ENCODE measurements around the gene SHC3. TPM values are rescaled to one million over a fixed set of nuclear protein-coding genes. Genes with fewer than 3 reads are reported as not detected.

The SHC3 gene
- total RNA-seq, 4 donors from 2014 or later, result 0.38 to 9.3 (median 4.4) TPM

DNA sequence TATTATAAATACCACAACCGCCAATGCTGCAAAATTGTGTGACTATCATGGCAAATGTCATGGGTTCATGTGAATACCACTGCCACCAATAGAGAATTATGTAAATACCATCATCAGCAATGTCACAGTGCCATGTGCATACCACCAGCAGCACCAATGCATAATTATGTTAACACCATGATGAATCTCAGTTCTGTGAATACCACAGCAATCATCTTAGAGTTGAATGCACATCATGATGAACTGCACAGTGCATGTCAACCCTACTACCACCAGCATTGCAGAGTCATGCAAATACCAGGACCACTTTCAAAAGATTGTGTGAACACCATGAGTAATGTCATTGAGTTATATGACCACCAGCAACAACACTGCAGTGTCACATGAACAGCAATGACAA, 63.2 kb downstream of the SHC3 start:
- intact Hi-C loops (cut with DNase I), result no loop called here
- DNase-seq, result no peak
- H3K27ac ChIP-seq, result no peak overlapping the region
- H3K4me3 ChIP-seq, result no peak overlapping the region
- H3K36me3 ChIP-seq, result no peaks in the 10 kb centered on the region
- WGBS, 2 donors, result 75 to 86% methylated on average over 1 of the region's 1 CpG
- no peaks in the 10 kb centered on the region for H3K4me1 ChIP-seq
- H3K9me3 ChIP-seq, result no peaks in the 10 kb centered on the region
- TF ChIP-seq, protein P1, sequence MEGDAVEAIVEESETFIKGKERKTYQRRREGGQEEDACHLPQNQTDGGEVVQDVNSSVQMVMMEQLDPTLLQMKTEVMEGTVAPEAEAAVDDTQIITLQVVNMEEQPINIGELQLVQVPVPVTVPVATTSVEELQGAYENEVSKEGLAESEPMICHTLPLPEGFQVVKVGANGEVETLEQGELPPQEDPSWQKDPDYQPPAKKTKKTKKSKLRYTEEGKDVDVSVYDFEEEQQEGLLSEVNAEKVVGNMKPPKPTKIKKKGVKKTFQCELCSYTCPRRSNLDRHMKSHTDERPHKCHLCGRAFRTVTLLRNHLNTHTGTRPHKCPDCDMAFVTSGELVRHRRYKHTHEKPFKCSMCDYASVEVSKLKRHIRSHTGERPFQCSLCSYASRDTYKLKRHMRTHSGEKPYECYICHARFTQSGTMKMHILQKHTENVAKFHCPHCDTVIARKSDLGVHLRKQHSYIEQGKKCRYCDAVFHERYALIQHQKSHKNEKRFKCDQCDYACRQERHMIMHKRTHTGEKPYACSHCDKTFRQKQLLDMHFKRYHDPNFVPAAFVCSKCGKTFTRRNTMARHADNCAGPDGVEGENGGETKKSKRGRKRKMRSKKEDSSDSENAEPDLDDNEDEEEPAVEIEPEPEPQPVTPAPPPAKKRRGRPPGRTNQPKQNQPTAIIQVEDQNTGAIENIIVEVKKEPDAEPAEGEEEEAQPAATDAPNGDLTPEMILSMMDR (IDR thresholded peaks at IDR 0.05), result no peak
- no peak for TF ChIP-seq POLR2A (IDR thresholded peaks at IDR 0.05)
- no peaks in the 10 kb centered on the region for H3K27me3 ChIP-seq

DNA sequence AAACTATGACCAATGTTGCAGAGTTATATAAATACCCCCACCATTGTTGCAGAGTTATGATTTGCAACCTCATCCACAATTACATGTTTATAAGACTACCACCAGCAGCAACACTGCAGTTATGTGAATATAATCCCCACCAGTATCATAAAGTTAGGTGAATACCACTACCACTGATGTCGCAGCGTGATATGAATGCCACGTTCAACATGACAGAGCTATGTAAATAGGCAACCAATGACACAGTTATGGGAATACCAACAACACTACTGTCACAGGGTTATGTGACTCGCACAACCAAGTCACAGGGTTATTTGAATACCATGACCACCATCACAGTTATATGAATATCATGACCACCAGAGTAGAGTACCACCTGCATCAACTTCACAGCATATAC, 63.9 kb downstream of the SHC3 start:
- Histone ChIP-seq H3K27me3 (no peaks in the 10 kb centered on the region), H3K4me1 (no peaks in the 10 kb centered on the region), H3K36me3 (no peaks in the 10 kb centered on the region), H3K9me3 (no peaks in the 10 kb centered on the region), H3K4me3 (no peak overlapping the region), H3K27ac (no peak overlapping the region)
- 89 to 98% methylated on average over 4 of the region's 4 CpGs for WGBS, 2 donors
- TF ChIP-seq, protein P1 (IDR thresholded peaks at IDR 0.05), result no peak
- no peak for TF ChIP-seq POLR2A (IDR thresholded peaks at IDR 0.05)
- no peak for DNase-seq
- intact Hi-C loops (cut with DNase I), result no loop called here

DNA sequence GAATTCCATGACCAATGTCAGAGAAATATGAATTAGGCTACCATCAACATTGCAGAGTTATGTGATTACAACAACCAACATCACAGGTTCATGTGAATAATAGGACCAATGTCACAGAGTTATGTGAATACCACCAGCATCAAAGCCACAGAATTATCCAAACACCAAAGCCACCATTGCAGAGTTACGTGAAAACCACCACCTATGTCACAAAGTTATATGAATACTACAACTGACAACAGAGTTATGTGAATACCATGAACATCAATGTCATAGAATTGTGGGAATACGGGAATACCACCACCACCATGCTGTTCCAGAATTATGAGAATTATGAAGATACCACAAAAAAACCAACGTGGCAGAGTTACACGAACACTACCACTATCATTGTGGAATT, 64.8 kb downstream of the SHC3 start:
- H3K36me3 ChIP-seq, result no peaks in the 10 kb centered on the region
- no peaks in the 10 kb centered on the region for H3K4me1 ChIP-seq
- no peak for DNase-seq
- intact Hi-C loops (cut with DNase I), result no loop called here
- H3K4me3 ChIP-seq, result no peak overlapping the region
- no peaks in the 10 kb centered on the region for H3K9me3 ChIP-seq
- TF ChIP-seq, protein P1 (IDR thresholded peaks at IDR 0.05), result no peak
- TF ChIP-seq POLR2A (IDR thresholded peaks at IDR 0.05), result no peak
- 79 to 95% methylated on average over 4 of the region's 4 CpGs for WGBS, 2 donors
- H3K27ac ChIP-seq, result no peak overlapping the region
- H3K27me3 ChIP-seq, result no peaks in the 10 kb centered on the region

DNA sequence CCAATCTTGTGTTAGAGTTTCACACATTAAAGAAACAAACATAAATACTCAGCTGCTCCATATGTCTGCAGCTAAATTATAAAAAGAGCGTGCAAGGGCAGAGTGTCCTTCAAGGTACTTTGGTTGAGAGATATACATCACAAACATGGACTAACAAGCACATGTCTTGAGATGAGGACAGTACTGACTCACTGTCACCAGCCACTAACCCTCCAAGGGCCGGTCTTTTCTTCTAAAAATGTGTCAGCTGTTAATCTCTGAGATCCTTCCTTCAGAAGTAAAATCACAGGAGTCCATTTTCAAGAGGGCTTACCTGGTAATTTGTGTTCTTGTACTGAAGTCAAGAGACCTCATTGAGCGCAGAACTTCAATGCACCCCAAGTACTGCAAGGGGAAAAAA, 66.4 kb downstream of the SHC3 start:
- DNase-seq, result no peak
- Histone ChIP-seq H3K4me3 (no peak overlapping the region), H3K27ac (no peak overlapping the region), H3K27me3 (no peaks in the 10 kb centered on the region), H3K9me3 (no peaks in the 10 kb centered on the region), H3K36me3 (no peaks in the 10 kb centered on the region), H3K4me1 (no peaks in the 10 kb centered on the region)
- intact Hi-C loops (cut with DNase I), result no loop called here
- 81 to 87% methylated on average over 3 of the region's 3 CpGs for WGBS, 2 donors
- TF ChIP-seq, protein P1 (IDR thresholded peaks at IDR 0.05), result no peak
- TF ChIP-seq POLR2A (IDR thresholded peaks at IDR 0.05), result no peak

DNA sequence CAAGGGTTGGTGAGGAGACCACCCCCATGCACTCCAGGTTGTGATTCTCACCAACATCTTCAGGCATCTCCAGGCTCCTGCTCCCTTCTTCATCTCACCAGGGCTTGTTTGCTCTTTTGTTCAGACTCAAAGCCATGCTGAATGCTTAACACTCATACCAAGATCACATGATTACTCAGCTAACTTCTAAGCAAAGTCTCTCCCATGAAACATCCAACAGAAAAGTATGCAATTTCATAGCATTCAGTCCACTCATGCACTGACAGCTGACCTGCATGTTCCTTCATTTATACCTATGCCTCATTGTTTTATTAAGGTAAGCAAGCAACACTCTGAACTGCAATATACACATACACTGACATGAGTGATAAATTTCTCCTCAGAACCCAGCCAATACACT, 69.0 kb downstream of the SHC3 start:
- Histone ChIP-seq H3K9me3 (no peaks in the 10 kb centered on the region), H3K27ac (no peak overlapping the region), H3K4me1 (no peaks in the 10 kb centered on the region), H3K4me3 (no peak overlapping the region), H3K27me3 (no peaks in the 10 kb centered on the region), H3K36me3 (no peaks in the 10 kb centered on the region)
- intact Hi-C loops (cut with DNase I), result no loop called here
- DNase-seq, result no peak
- TF ChIP-seq, protein P1 (IDR thresholded peaks at IDR 0.05), result no peak
- no peak for TF ChIP-seq POLR2A (IDR thresholded peaks at IDR 0.05)

All from esophagus squamous epithelium (tissue), 5 donors.